NOMO-1 treated with DMSO at 0.1 percent for 48 hours (cell line): ENCODE measurements around the gene TBC1D22A.

ENCODE experiments used
- DNase-seq: peaks from one replicate; lab custom pipeline; 2025; ENCODE audit not compliant: unreplicated experiment; lab: John Stamatoyannopoulos, UW

Gene TBC1D22A

GRCh38 chr22:47021371-47022074 lies 259.1 kb downstream of the TBC1D22A start:
- DNase-seq = no peak

- DNase-seq = no peak
Measured at GRCh38 chr22:47022075-47022473, 259.6 kb downstream of the TBC1D22A start.

- DNase-seq = no peak
Measured at GRCh38 chr22:47022475-47022874, 260.0 kb downstream of the TBC1D22A start.

GRCh38 chr22:47023871-47024270 lies 261.4 kb downstream of the TBC1D22A start:
- no peak for DNase-seq

GRCh38 chr22:47027766-47028165 lies 265.3 kb downstream of the TBC1D22A start:
- no peak for DNase-seq

- no peak for DNase-seq
Measured at GRCh38 chr22:47029244-47030074, 267.0 kb downstream of the TBC1D22A start.

- no peak for DNase-seq
Measured at GRCh38 chr22:47030143-47030661, 267.8 kb downstream of the TBC1D22A start.

GRCh38 chr22:47030881-47031627 lies 268.6 kb downstream of the TBC1D22A start:
- no peak for DNase-seq

GRCh38 chr22:47031628-47031915 lies 269.1 kb downstream of the TBC1D22A start:
- no peak for DNase-seq

- no peak for DNase-seq
Measured at GRCh38 chr22:47032091-47032943, 269.9 kb downstream of the TBC1D22A start.

GRCh38 chr22:47032956-47033647 lies 270.7 kb downstream of the TBC1D22A start:
- no peak for DNase-seq

- DNase-seq = no peak
Measured at GRCh38 chr22:47033648-47034000, 271.2 kb downstream of the TBC1D22A start.

GRCh38 chr22:47034076-47034808 lies 271.8 kb downstream of the TBC1D22A start:
- DNase-seq = no peak

- no peak for DNase-seq
Measured at GRCh38 chr22:47034905-47035419, 272.5 kb downstream of the TBC1D22A start.

GRCh38 chr22:47035425-47035881 lies 273.0 kb downstream of the TBC1D22A start:
- no peak for DNase-seq

- no peak for DNase-seq
Measured at GRCh38 chr22:47036352-47036751, 273.9 kb downstream of the TBC1D22A start.

- DNase-seq = no peak
Measured at GRCh38 chr22:47036936-47037485, 274.6 kb downstream of the TBC1D22A start.

GRCh38 chr22:47038206-47038835 lies 275.9 kb downstream of the TBC1D22A start:
- no peak for DNase-seq
